Mammary epithelial cell (primary cell): ENCODE data around the gene KCNG1.

ENCODE experiments used
- CTCF ChIP-seq, 2 donors: IDR thresholded peaks in 1 of 2; conservative IDR thresholded peaks in 1 of 2; 2 replicates each; pipeline ENCODE4 v1.5.1; 2011 to 2012; ENCODE audit warnings: inconsistent platforms in 2 of 2, low read length in 2 of 2, mild to moderate bottlenecking in 2 of 2, control low read depth in 1 of 2, low read depth in 1 of 2; ENCODE audit not compliant: insufficient read depth in 1 of 2; ENCODE audit errors: extremely low read depth in 1 of 2
- EZH2 ChIP-seq: IDR thresholded peaks from 2 replicates; pipeline ENCODE4 v1.6.1; 2012; ENCODE audit warnings: low read length, inconsistent platforms, borderline replicate concordance

DNA sequence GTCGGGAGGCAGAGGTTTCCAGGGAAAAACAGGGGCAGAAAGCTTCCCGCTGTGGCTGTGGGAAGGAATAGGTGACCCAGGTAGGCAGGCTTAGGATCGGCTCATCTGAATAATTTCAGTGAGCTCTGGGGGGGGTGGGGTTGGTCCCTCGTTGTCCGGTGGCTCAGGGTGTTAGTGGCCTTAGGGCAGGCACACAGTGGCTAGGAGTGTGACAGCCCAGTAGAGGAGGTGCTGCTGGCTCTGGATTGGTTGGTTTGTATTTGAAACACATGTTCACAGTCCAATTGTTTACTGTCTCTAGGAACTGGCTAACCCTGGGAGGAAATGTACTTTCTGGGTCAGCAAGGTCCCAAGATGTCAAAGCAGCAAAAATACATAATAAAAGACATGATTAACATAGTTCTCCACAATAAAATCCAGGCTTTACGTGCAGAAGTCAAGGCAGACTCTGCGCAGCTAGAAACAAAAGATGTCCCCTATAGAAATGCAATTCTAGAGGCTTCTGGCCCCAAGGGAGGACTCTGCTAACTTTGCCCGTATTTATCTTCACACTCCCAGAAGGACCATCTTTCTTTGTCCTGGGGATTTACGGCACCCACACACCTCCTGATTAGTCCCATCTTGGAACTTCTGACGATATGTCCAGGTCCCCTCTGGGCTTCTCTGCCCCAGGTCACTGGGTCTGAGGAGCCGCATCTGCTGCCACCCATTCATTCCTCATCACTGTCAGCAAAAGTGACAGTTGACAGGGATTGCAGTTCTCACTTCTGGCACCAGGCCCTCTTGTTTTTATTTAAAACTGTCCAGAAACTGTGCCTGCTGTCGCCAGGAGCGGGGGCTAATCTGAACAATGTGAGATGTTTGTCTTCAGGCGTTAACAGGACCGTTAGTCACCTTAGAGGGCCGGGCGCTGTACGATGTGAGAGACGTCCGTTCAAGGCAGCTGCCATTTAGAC is 45.6 kb downstream of the KCNG1 start:
- TF ChIP-seq CTCF (conservative IDR thresholded peaks at IDR 0.05 in 1 of 2, IDR thresholded peaks at IDR 0.05 in 1 of 2; ENCODE audit: extremely low read depth in 1 of 2, insufficient read depth in 1 of 2, low read depth in 1 of 2, low read length in 2 of 2) = no peak
- TF ChIP-seq EZH2 = no peak
